Peyer's patch (tissue), 4 donors: Measurements from ENCODE around the gene CPVL.

Experiments
- CTCF ChIP-seq, 6 experiments: fragments of 450-650 bp in 4 of 6; fragments of 200-600 bp in 2 of 6; sonication (generic) in 1 of 6; IDR thresholded peaks; one replicate each; pipeline ENCODE4 v1.5.1; 2017 to 2019; ENCODE audit warnings: antibody characterized with exemption in 6 of 6, mild to moderate bottlenecking in 3 of 6, moderate library complexity in 1 of 6
- POLR2A ChIP-seq, 2 donors: fragments of 450-650 bp; IDR thresholded peaks; one replicate each; pipeline ENCODE4 v1.5.1; 2017; ENCODE audit warnings: antibody characterized with exemption in 2 of 2, mild to moderate bottlenecking in 2 of 2, moderate library complexity in 2 of 2

GRCh38 chr7:28957064-28957750 lies 189.1 kb downstream of the CPVL start:
- TF ChIP-seq CTCF (IDR thresholded peaks at IDR 0.05) (no peak), POLR2A (IDR thresholded peaks at IDR 0.05) (no peak)
